ENCODE results near the gene PTTG1IP.
"Not testable (repeated sequence)": the region's sequence is repeated elsewhere in the genome, so short reads cannot be mapped to it uniquely, and the experiment has no call there.

The PTTG1IP gene

GRCh38 chr21:44873356-44874239 is at the start of gene PTTG1IP:
PTTG1IP (minus strand) TSS chr21:44873690; CDS start chr21:44873616, 74 bp downstream.
- DNase-seq, result peak; percentile 95
- in situ Hi-C loops (cut with HindIII; ENCODE audit: low pct_ligation_motif_present, low pct_unique_long_range_greater_than_20kb, low sequenced_read_pairs), result no loop called here

- DNase-seq, result no peak
- in situ Hi-C loops (cut with HindIII; ENCODE audit: low pct_ligation_motif_present, low pct_unique_long_range_greater_than_20kb, low sequenced_read_pairs), result no loop called here
These were observed 48.4 kb upstream of the PTTG1IP start for GRCh38 chr21:44921928-44922327.

DNA sequence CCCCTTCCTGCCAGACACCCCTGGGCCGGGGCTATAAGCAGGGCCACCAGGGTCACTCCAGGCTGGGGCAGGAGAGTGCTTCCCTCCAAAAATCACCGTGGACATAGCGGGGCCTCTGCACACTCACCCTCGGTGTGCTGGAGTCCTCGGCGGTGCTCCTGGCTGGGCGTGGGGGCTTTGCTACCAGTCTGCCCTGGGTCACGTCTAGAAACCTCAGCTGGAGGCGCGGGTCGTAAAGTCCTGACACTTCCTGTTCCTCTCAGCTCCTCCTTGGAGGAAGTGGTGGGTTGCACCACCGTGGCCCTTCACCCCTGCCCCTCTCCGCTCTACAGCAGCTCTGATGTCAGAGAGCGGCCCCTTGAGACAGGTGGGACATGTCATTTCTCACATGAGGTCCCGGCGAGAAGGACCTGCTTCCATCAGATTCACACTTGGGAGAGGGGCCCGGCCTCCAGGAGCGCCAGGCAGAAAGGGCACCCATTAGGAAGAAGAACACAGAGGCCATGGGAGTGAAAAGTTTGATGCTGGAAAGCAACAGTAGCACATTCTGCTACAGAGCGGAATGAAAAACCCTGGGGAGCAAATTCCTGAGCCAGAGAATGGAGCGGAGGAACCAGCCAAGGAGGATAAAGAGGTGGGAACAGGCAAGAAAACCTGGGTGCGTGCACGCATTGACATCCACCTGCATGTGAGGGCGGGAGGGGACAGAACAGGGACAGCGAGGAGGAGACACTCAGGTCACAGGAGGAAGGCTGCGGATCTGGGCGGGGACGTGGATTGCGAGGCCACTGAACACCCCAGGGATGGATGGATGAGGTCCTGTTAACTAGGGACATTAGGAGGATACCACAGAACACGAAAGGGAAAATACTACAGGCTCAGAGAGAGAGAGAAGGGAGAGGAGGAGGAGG is 47.5 kb upstream of the PTTG1IP start, which contains the start of gene ITGB2:
ITGB2 (minus strand) TSS at position 206 of the 911 bp plus-strand sequence. CDS start 10,117 bp downstream, outside the sequence.
- no peak for DNase-seq
- in situ Hi-C loops (cut with HindIII; ENCODE audit: low pct_ligation_motif_present, low pct_unique_long_range_greater_than_20kb, low sequenced_read_pairs), result no loop called here

GRCh38 chr21:44919913-44920693 is 46.6 kb upstream of the PTTG1IP start:
- in situ Hi-C loops (cut with HindIII; ENCODE audit: low pct_ligation_motif_present, low pct_unique_long_range_greater_than_20kb, low sequenced_read_pairs), result no loop called here
- DNase-seq, result no peak

- no peak for DNase-seq
- in situ Hi-C loops (cut with HindIII; ENCODE audit: low pct_ligation_motif_present, low pct_unique_long_range_greater_than_20kb, low sequenced_read_pairs), result no loop called here
These were observed 45.8 kb upstream of the PTTG1IP start for GRCh38 chr21:44919111-44919912.

DNA sequence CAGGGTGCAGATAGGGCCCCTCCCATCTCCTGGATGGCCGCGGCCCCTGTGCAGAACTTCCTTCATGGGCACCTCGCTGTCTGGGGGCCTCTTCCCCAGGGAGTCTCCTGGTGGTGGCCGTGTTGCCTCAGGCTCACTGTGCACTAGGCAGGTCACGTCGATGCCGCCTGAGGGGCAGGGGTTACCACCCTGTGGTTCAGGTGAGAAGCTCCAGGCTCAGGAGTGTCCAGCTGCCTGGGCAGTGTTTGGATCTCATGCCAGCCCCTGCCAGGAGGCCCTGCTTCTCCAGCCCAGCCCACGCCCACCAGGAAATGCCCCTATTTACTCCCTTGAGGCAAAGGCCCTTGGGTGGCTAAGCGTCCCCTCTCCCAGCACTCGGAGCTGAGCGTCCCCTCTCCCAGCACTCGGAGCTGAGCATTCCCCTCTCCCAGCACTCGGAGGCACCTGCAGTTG is 45.1 kb upstream of the PTTG1IP start:
- in situ Hi-C loops (cut with HindIII; ENCODE audit: low pct_ligation_motif_present, low pct_unique_long_range_greater_than_20kb, low sequenced_read_pairs), result no loop called here
- DNase-seq, result no peak

GRCh38 chr21:44918107-44918470 is 44.6 kb upstream of the PTTG1IP start:
- in situ Hi-C loops (cut with HindIII; ENCODE audit: low pct_ligation_motif_present, low pct_unique_long_range_greater_than_20kb, low sequenced_read_pairs), result no loop called here

GRCh38 chr21:44917446-44918106 is 44.1 kb upstream of the PTTG1IP start:
- in situ Hi-C loops (cut with HindIII; ENCODE audit: low pct_ligation_motif_present, low pct_unique_long_range_greater_than_20kb, low sequenced_read_pairs), result no loop called here
- DNase-seq, result no peak

More at GRCh38 chr21:44918107-44918470, 44.6 kb upstream of the PTTG1IP start:
- no peak for DNase-seq

DNA sequence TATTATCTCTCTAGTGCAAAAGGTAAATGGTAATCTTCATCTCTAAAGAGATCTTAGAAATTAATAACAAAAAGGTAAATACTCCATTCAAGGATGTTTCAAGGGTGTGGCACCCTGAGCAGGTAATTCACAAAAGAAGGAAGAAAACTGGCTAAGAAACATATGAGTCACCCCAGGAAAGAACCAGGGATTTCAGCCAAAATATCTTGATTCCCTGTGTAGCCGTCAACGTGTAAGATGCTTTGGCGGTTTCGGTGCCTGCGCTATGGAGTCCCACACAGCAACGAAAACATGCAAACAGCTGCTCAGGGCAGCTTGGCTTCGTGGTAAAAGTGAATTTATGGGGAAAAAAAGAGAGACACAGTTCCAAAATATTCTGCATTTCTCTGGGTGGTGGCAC is 43.5 kb upstream of the PTTG1IP start:
- in situ Hi-C loops (cut with HindIII; ENCODE audit: low pct_ligation_motif_present, low pct_unique_long_range_greater_than_20kb, low sequenced_read_pairs), result no loop called here
- DNase-seq, result no peak

DNA sequence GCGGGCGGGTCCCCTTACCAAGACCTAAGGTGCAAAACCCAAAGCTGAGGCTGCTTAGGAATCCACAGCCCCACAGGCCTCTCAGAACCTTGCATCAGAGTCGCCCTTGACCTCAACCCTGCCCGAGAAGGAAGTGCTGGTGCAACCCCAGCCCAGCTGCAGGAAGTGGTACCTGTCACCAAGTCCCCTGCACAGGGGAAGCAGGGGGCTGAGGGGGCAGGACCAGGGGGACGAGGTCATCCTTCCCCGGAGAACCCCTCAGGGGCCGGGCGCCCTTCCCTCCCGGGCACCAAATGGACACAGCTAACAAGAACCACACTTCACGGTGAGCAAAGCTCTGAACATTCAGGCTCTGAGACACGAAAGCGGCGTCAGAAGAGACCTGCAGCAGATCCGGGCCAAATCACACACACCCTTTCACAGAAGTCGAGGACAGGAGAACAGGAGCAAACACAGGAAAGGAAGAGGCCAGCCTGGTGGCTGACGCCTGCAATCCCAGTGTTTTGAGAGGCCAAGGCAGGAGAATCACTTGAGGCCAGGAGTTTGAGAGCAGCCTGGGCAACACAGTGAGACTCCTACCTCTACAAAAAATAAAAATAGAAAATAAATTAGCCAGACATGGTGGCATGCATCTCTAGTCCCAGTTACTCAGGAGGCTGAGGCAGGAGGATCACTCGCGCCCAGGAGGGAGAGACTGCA is 40.8 kb upstream of the PTTG1IP start:
- in situ Hi-C loops (cut with HindIII; ENCODE audit: low pct_ligation_motif_present, low pct_unique_long_range_greater_than_20kb, low sequenced_read_pairs), result no loop called here
- DNase-seq, result no peak

DNA sequence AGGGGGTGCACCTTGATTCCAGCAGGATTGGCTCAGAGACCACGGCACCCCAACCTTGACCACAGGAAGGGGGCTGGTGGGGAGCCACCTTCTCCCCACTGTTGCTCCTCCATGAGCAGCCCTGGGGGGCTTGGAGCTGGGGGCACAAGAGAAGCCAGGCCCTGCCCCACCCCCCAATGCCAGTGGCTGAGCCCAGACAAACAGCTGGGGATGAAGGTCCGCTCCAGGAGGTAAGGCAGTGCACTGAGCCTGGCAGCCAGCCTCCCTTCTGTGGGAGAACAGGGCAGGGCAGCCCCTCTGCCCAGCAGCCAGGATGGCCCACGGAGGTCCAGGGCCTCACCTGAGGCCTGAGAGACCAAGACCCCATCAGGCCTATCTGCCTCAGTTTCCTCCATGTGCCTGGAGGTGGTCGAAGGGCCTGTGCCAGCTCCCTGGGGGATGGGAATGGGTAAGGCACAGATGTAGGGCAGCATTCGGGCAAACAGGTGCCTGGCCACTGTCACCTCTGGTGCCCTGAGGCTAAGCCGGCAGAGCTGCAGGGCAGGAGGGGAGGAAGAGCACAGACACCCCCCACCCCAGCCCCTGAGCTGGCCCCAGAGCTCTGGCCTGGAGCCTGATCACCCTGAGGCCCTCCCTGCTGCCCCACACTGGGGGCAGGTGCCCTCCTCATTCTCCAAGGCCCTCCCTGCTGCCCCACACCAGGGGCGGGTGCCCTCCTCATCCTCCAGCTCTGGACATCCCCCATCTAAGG is 40.1 kb upstream of the PTTG1IP start:
- in situ Hi-C loops (cut with HindIII; ENCODE audit: low pct_ligation_motif_present, low pct_unique_long_range_greater_than_20kb, low sequenced_read_pairs), result no loop called here

GRCh38 chr21:44912506-44913412 is 39.3 kb upstream of the PTTG1IP start:
- in situ Hi-C loops (cut with HindIII; ENCODE audit: low pct_ligation_motif_present, low pct_unique_long_range_greater_than_20kb, low sequenced_read_pairs); DNase-seq: not testable (repeated sequence)

More for the DNA sequence above, 40.1 kb upstream of the PTTG1IP start:
- DNase-seq, result no peak

DNA sequence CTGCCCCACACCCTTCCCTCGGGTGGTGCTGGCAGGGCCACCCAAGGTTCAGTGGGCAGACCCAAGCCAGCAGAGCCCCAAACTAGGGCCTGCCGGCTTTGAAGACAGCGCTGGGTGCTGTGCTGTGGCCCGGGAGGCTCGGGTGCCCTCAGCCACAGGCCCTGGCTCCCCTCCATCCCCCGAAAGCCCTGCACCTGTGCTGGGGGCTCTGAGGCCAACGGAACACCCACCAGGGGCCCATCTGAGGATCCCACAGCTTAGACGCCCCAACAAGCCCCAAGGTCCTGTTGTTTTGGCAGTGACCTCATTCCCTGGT is 38.6 kb upstream of the PTTG1IP start:
- in situ Hi-C loops (cut with HindIII; ENCODE audit: low pct_ligation_motif_present, low pct_unique_long_range_greater_than_20kb, low sequenced_read_pairs), result no loop called here
- no peak for DNase-seq

- in situ Hi-C loops (cut with HindIII; ENCODE audit: low pct_ligation_motif_present, low pct_unique_long_range_greater_than_20kb, low sequenced_read_pairs), result no loop called here
- peak; percentile 83 for DNase-seq
These were observed 38.1 kb upstream of the PTTG1IP start for GRCh38 chr21:44911384-44912157.

DNA sequence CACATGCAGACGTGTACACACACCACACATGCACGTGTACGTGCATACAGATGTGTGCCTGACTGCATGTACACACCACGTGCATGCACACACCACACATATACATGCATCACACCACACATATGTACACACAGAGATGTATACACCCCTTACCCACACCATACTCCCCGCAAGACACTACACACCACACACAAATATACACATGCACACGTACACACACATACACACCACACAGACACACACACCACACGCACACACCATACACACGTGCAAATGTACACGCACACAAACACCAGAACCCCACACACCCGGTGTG is 37.5 kb upstream of the PTTG1IP start:
- DNase-seq, result no peak
- in situ Hi-C loops (cut with HindIII; ENCODE audit: low pct_ligation_motif_present, low pct_unique_long_range_greater_than_20kb, low sequenced_read_pairs), result no loop called here

All from ACHN (cell line).